ENCODE measurements around the gene KRT3.
"Not testable (repeated sequence)": the region's sequence is repeated elsewhere in the genome, so short reads cannot be mapped to it uniquely, and the experiment has no call there.

KRT3 gene

GRCh38 chr12:52799505-52800211, 3.7 kb upstream of the KRT3 start:
- H3K4me3 ChIP-seq (ENCODE audit: low read depth, low read length): no peak overlapping the region

GRCh38 chr12:52798671-52799504, 3.0 kb upstream of the KRT3 start:
- no peak overlapping the region for H3K4me3 ChIP-seq (ENCODE audit: low read depth, low read length)

- H3K4me3 ChIP-seq (ENCODE audit: low read depth, low read length): no peak overlapping the region
Observed at GRCh38 chr12:52798003-52798670, 2.2 kb upstream of the KRT3 start.

GRCh38 chr12:52797529-52797894, 1.6 kb upstream of the KRT3 start:
- no peak overlapping the region for H3K4me3 ChIP-seq (ENCODE audit: low read depth, low read length)

GRCh38 chr12:52796839-52797528, 1.1 kb upstream of the KRT3 start:
- no peak overlapping the region for H3K4me3 ChIP-seq (ENCODE audit: low read depth, low read length)

- no peak overlapping the region for H3K4me3 ChIP-seq (ENCODE audit: low read depth, low read length)
Observed at GRCh38 chr12:52796429-52796794, 495 bp upstream of the KRT3 start.

GRCh38 chr12:52795332-52795674, 614 bp downstream of the KRT3 start:
- not testable (repeated sequence) for H3K4me3 ChIP-seq (ENCODE audit: low read depth, low read length)

- no peak overlapping the region for H3K4me3 ChIP-seq (ENCODE audit: low read depth, low read length)
Observed at GRCh38 chr12:52794479-52795331, 1.2 kb downstream of the KRT3 start.

GRCh38 chr12:52792185-52793029, 3.5 kb downstream of the KRT3 start:
- H3K4me3 ChIP-seq (ENCODE audit: low read depth, low read length): no peak overlapping the region

GRCh38 chr12:52791271-52792184, 4.4 kb downstream of the KRT3 start:
- H3K4me3 ChIP-seq (ENCODE audit: low read depth, low read length): no peak overlapping the region

- no peak overlapping the region for H3K4me3 ChIP-seq (ENCODE audit: low read depth, low read length)
Observed at GRCh38 chr12:52790427-52791270, 5.3 kb downstream of the KRT3 start.

GRCh38 chr12:52789637-52790426, 6.1 kb downstream of the KRT3 start:
- H3K4me3 ChIP-seq (ENCODE audit: low read depth, low read length): no peak overlapping the region

- H3K4me3 ChIP-seq (ENCODE audit: low read depth, low read length): no peak overlapping the region
Observed at GRCh38 chr12:52788876-52789636, 6.9 kb downstream of the KRT3 start.

GRCh38 chr12:52788192-52788875, 7.6 kb downstream of the KRT3 start:
- no peak overlapping the region for H3K4me3 ChIP-seq (ENCODE audit: low read depth, low read length)

- H3K4me3 ChIP-seq (ENCODE audit: low read depth, low read length): no peak overlapping the region
Observed at GRCh38 chr12:52787324-52788191, 8.4 kb downstream of the KRT3 start.

All from iPS-11a (cell line).